MCF 10A (cell line): ENCODE results near the gene TFPI. TPM values are rescaled to one million over a fixed set of nuclear protein-coding genes. Genes with fewer than 3 reads are reported as not detected.

Experiments
- BruUV-seq: library from RNA; stranded (reverse); fragments of 400-500 nt; replicated peaks from 2 replicates; lab custom pipeline; 2021; lab: Mats Ljungman, UMichigan
- CTCF ChIA-PET: fragments of 300-600 bp; sonication (Branson Sonifier 250); formaldehyde crosslinking; extraction: SDS; loops from one replicate; lab custom pipeline; 2021; ENCODE audit warnings: antibody characterized with exemption, inconsistent platforms; lab: Yijun Ruan, JAX
- POLR2A ChIA-PET: fragments of 300-600, 350-650 bp; sonication (Branson Sonifier 250); formaldehyde crosslinking; extraction: SDS; loops from one replicate; lab custom pipeline; 2020; ENCODE audit warnings: antibody characterized with exemption, inconsistent platforms; lab: Yijun Ruan, JAX
- DNase-seq: peaks from one replicate; pipeline ENCODE4 v3.0.0-alpha.2; 2018; ENCODE audit not compliant: unreplicated experiment
- H3K27ac Mint-ChIP-seq: one replicate; pipeline ENCODE4 v1.8.0; 2022; ENCODE audit warnings: mild to moderate bottlenecking, low read depth, mixed read lengths; ENCODE audit not compliant: unreplicated experiment
- H3K27me3 Mint-ChIP-seq: one replicate; pipeline ENCODE4 v1.8.0; 2022; ENCODE audit warnings: mixed read lengths; ENCODE audit not compliant: insufficient read depth, unreplicated experiment
- H3K36me3 Mint-ChIP-seq: one replicate; pipeline ENCODE4 v1.8.0; 2022; ENCODE audit warnings: mild to moderate bottlenecking, moderate library complexity, mixed read lengths; ENCODE audit not compliant: insufficient read depth, unreplicated experiment
- H3K4me1 Mint-ChIP-seq: one replicate; pipeline ENCODE4 v1.8.0; 2022; ENCODE audit warnings: mixed read lengths; ENCODE audit not compliant: insufficient read depth, unreplicated experiment
- H3K4me3 Mint-ChIP-seq: one replicate; pipeline ENCODE4 v1.8.0; 2022; ENCODE audit warnings: mild to moderate bottlenecking, moderate library complexity, mixed read lengths; ENCODE audit not compliant: unreplicated experiment
- H3K9me3 Mint-ChIP-seq: one replicate; pipeline ENCODE4 v1.8.0; 2022; ENCODE audit warnings: mixed read lengths; ENCODE audit not compliant: unreplicated experiment
- CTCF ChIP-seq: fragments of 200-600 bp; IDR thresholded peaks from one replicate; pipeline ENCODE4 v1.8.0; 2022; ENCODE audit warnings: antibody characterized with exemption, mild to moderate bottlenecking; ENCODE audit not compliant: unreplicated experiment
- intact Hi-C: fragments of 100-400 bp; cut with micrococcal nuclease; formaldehyde crosslinking; loops from 2 replicates; pipeline ENCODE4 v1.14.1; 2022
- total RNA-seq: library from RNA; stranded (reverse); gene quantifications from 2 replicates; pipeline ENCODE4 v1.2.3, GENCODE V29; 2022

Gene TFPI
- total RNA-seq, 1 experiment from 2014 or later, result 67.4 TPM

- no peaks in the 10 kb centered on the region for H3K36me3 Mint-ChIP-seq
- H3K27me3 Mint-ChIP-seq, result no peaks in the 10 kb centered on the region
- peaks cover 8% of the 10 kb centered on the region for H3K4me1 Mint-ChIP-seq
- intact Hi-C loops, result no loop called here
- no peak for TF ChIP-seq CTCF
- POLR2A ChIA-PET, result no interaction called here
- DNase-seq, result no peak
- H3K9me3 Mint-ChIP-seq, result no peaks in the 10 kb centered on the region
- H3K27ac Mint-ChIP-seq, result no peak overlapping the region
- BruUV-seq, result no TSS peak
- H3K4me3 Mint-ChIP-seq, result no peak overlapping the region
- CTCF ChIA-PET, result interaction anchor here (0.6 to 4.1 kb wide), 6 partner anchors 13 to 946 kb away, joined by 3 to 36 read pairs (median 4); no protein-coding TSS in a partner anchor
Observed at GRCh38 chr2:187451510-187451909, 102.7 kb downstream of the TFPI start.

GRCh38 chr2:187447336-187447735 lies 106.9 kb downstream of the TFPI start:
- no peak overlapping the region for H3K27ac Mint-ChIP-seq
- no peaks in the 10 kb centered on the region for H3K27me3 Mint-ChIP-seq
- ChIA-PET CTCF (interaction anchor here (0.8 to 2.0 kb wide), 15 partner anchors 9 to 804 kb away, joined by 3 to 15 read pairs (median 4); no protein-coding TSS in a partner anchor), POLR2A (interaction anchor here (0.6 to 1.7 kb wide), 5 partner anchors 14 to 593 kb away, joined by 3 to 6 read pairs (median 3); no protein-coding TSS in a partner anchor)
- H3K4me1 Mint-ChIP-seq, result peaks cover 8% of the 10 kb centered on the region
- H3K4me3 Mint-ChIP-seq, result no peak overlapping the region
- no TSS peak for BruUV-seq
- no peak for TF ChIP-seq CTCF
- no peaks in the 10 kb centered on the region for H3K36me3 Mint-ChIP-seq
- no peaks in the 10 kb centered on the region for H3K9me3 Mint-ChIP-seq
- intact Hi-C loops, result loop anchor here (10.0 kb wide), 1 partner anchor 943 kb away; no protein-coding TSS in a partner anchor
- no peak for DNase-seq

- Mint-ChIP-seq H3K27me3 (no peaks in the 10 kb centered on the region), H3K27ac (no peak overlapping the region), H3K4me1 (peaks cover 8% of the 10 kb centered on the region), H3K36me3 (no peaks in the 10 kb centered on the region), H3K4me3 (no peak overlapping the region), H3K9me3 (no peaks in the 10 kb centered on the region)
- no peak for TF ChIP-seq CTCF
- BruUV-seq, result no TSS peak
- CTCF ChIA-PET, result interaction anchor here (2.0 kb wide), 1 partner anchor 586 kb away, joined by 12 read pairs; no protein-coding TSS in a partner anchor
- POLR2A ChIA-PET, result no interaction called here
- DNase-seq, result no peak
- intact Hi-C loops, result loop anchor here (10.0 kb wide), 1 partner anchor 942 kb away; no protein-coding TSS in a partner anchor
Observed at GRCh38 chr2:187446711-187447110, 107.5 kb downstream of the TFPI start.

GRCh38 chr2:187445051-187445450 lies 109.2 kb downstream of the TFPI start:
- Mint-ChIP-seq H3K27me3 (no peaks in the 10 kb centered on the region), H3K4me1 (peaks cover 8% of the 10 kb centered on the region), H3K36me3 (no peaks in the 10 kb centered on the region), H3K27ac (no peak overlapping the region), H3K4me3 (no peak overlapping the region), H3K9me3 (no peaks in the 10 kb centered on the region)
- no peak for TF ChIP-seq CTCF
- DNase-seq, result no peak
- ChIA-PET POLR2A (no interaction called here), CTCF (no interaction called here)
- no TSS peak for BruUV-seq
- intact Hi-C loops, result loop anchor here (10.0 kb wide), 1 partner anchor 940 kb away; no protein-coding TSS in a partner anchor
